ENCODE measurements around the gene CRACR2B. TPM values are rescaled to one million over a fixed set of nuclear protein-coding genes. Genes with fewer than 3 reads are reported as not detected.

CRACR2B gene
- total and polyA plus RNA-seq, 2 of the 13 experiments (the other 11 are each of a cell fraction or from before 2014, with no cell fraction given) = 14.9 to 21.0 TPM

DNA sequence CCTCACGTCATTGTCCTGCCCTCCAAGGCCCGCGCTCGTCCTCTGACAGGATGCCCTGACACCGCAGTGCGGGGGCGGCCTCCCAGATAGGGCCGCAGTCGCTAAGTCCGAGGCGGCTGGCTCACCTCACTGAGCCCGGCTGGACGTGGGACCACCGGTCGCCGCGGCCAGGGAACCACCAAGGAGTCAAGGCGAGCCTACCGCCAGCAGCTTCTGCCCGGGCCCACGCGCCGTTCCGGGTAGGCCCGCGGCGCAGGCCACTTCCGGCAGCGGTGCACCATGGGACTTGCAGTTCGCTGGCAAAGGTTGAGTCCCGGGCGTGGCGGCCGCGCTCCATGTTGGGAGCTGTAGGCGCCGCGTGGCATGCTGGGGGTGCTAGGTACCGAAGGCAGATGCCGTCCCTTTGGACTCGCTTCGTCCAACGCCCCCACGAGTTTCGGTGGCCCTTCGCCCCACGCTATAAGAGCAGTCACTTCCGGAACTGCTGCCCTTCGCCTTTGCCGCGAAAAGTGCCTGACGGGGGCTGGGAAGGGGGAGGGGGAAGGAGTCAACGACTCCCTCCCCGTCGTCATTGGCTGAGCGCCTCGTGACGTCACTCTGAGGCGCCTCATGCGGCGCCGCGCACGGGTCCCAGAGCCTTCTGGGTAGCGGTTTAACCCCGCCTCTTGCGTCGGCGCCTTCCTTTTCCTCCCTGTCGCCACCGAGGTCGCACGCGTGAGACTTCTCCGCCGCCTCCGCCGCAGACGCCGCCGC lies 18.3 kb upstream of the CRACR2B start, which contains the start of gene RPLP2 (continued):
- TF ChIP-seq, protein P1, sequence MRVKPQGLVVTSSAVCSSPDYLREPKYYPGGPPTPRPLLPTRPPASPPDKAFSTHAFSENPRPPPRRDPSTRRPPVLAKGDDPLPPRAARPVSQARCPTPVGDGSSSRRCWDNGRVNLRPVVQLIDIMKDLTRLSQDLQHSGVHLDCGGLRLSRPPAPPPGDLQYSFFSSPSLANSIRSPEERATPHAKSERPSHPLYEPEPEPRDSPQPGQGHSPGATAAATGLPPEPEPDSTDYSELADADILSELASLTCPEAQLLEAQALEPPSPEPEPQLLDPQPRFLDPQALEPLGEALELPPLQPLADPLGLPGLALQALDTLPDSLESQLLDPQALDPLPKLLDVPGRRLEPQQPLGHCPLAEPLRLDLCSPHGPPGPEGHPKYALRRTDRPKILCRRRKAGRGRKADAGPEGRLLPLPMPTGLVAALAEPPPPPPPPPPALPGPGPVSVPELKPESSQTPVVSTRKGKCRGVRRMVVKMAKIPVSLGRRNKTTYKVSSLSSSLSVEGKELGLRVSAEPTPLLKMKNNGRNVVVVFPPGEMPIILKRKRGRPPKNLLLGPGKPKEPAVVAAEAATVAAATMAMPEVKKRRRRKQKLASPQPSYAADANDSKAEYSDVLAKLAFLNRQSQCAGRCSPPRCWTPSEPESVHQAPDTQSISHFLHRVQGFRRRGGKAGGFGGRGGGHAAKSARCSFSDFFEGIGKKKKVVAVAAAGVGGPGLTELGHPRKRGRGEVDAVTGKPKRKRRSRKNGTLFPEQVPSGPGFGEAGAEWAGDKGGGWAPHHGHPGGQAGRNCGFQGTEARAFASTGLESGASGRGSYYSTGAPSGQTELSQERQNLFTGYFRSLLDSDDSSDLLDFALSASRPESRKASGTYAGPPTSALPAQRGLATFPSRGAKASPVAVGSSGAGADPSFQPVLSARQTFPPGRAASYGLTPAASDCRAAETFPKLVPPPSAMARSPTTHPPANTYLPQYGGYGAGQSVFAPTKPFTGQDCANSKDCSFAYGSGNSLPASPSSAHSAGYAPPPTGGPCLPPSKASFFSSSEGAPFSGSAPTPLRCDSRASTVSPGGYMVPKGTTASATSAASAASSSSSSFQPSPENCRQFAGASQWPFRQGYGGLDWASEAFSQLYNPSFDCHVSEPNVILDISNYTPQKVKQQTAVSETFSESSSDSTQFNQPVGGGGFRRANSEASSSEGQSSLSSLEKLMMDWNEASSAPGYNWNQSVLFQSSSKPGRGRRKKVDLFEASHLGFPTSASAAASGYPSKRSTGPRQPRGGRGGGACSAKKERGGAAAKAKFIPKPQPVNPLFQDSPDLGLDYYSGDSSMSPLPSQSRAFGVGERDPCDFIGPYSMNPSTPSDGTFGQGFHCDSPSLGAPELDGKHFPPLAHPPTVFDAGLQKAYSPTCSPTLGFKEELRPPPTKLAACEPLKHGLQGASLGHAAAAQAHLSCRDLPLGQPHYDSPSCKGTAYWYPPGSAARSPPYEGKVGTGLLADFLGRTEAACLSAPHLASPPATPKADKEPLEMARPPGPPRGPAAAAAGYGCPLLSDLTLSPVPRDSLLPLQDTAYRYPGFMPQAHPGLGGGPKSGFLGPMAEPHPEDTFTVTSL (CRISPR knock-in tag; IDR thresholded peaks at IDR 0.05; ENCODE audit: borderline replicate concordance) = peak; percentile 60
- TF ChIP-seq BORCS8-MEF2B (CRISPR knock-in tag; IDR thresholded peaks at IDR 0.05) = peak; percentile 92; the same call in 1 of the 2 replicates
- TF ChIP-seq, protein P2, sequence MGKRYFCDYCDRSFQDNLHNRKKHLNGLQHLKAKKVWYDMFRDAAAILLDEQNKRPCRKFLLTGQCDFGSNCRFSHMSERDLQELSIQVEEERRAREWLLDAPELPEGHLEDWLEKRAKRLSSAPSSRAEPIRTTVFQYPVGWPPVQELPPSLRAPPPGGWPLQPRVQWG (CRISPR knock-in tag; IDR thresholded peaks at IDR 0.05; ENCODE audit: borderline replicate concordance, low read depth) = no peak
- TF ChIP-seq SMAD1 (CRISPR knock-in tag; IDR thresholded peaks at IDR 0.05; ENCODE audit: borderline replicate concordance, low read depth) = peak; percentile 7; the same call in 1 of the 2 replicates
- TF ChIP-seq KLF6 (CRISPR knock-in tag; IDR thresholded peaks at IDR 0.05) = peak; percentile 64
- TF ChIP-seq, protein P3, sequence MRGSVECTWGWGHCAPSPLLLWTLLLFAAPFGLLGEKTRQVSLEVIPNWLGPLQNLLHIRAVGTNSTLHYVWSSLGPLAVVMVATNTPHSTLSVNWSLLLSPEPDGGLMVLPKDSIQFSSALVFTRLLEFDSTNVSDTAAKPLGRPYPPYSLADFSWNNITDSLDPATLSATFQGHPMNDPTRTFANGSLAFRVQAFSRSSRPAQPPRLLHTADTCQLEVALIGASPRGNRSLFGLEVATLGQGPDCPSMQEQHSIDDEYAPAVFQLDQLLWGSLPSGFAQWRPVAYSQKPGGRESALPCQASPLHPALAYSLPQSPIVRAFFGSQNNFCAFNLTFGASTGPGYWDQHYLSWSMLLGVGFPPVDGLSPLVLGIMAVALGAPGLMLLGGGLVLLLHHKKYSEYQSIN (CRISPR knock-in tag; IDR thresholded peaks at IDR 0.05; ENCODE audit: borderline replicate concordance) = no peak
- TF ChIP-seq, protein P4, sequence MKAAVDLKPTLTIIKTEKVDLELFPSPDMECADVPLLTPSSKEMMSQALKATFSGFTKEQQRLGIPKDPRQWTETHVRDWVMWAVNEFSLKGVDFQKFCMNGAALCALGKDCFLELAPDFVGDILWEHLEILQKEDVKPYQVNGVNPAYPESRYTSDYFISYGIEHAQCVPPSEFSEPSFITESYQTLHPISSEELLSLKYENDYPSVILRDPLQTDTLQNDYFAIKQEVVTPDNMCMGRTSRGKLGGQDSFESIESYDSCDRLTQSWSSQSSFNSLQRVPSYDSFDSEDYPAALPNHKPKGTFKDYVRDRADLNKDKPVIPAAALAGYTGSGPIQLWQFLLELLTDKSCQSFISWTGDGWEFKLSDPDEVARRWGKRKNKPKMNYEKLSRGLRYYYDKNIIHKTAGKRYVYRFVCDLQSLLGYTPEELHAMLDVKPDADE (CRISPR knock-in tag; IDR thresholded peaks at IDR 0.05) = no peak
- peak; percentile 74 for TF ChIP-seq MEF2D (CRISPR knock-in tag; IDR thresholded peaks at IDR 0.05)
- no peak for TF ChIP-seq ZNF720 (CRISPR knock-in tag; IDR thresholded peaks at IDR 0.05)
- TF ChIP-seq RFX1 (IDR thresholded peaks at IDR 0.05) = no peak
- TF ChIP-seq ZNF501 (CRISPR knock-in tag; IDR thresholded peaks at IDR 0.05) = peak; percentile 93
- TF ChIP-seq SIX1 (CRISPR knock-in tag; IDR thresholded peaks at IDR 0.05; ENCODE audit: borderline replicate concordance) = no peak
- TF ChIP-seq FOXO1 (CRISPR knock-in tag; IDR thresholded peaks at IDR 0.05) = peak; percentile 37; the same call in 1 of the 2 replicates
- TF ChIP-seq CEBPG (CRISPR knock-in tag; IDR thresholded peaks at IDR 0.05) = peak; percentile 36

Data from HepG2 (cell line).